ENCODE measurements around the gene GPSM3. TPM values are rescaled to one million over a fixed set of nuclear protein-coding genes. Genes with fewer than 3 reads are reported as not detected.

The GPSM3 gene
- polyA plus RNA-seq, 1 experiment = 13.3 TPM

- H3K36me3 ChIP-seq (ENCODE audit: control insufficient read depth, insufficient read depth, low read length) = no peaks in the 10 kb centered on the region
- ChIA-PET CTCF (no interaction called here), POLR2A (no interaction called here)
- H3K4me3 ChIP-seq (ENCODE audit: low read depth, low read length) = no peak overlapping the region
- no peak for DNase-seq (ENCODE audit: low read depth)
- no peak for TF ChIP-seq CTCF (IDR thresholded peaks at IDR 0.05; ENCODE audit: insufficient read depth, low read depth, low read length)
- H3K27me3 ChIP-seq (ENCODE audit: control insufficient read depth, insufficient read depth, low read length) = no peaks in the 10 kb centered on the region; the same call in 1 of the 2 replicates
Measured at GRCh38 chr6:32224696-32225095, 32.3 kb upstream of the GPSM3 start.

GRCh38 chr6:32223258-32224235 lies 31.1 kb upstream of the GPSM3 start, which contains the start of gene NOTCH4:
NOTCH4 (minus strand) TSS chr6:32224067; CDS start chr6:32223928, 139 bp downstream.
- ChIA-PET CTCF (interaction anchor here (0.6 kb wide), 1 partner anchor 140 kb away, joined by 3 read pairs; no protein-coding TSS in a partner anchor), POLR2A (no interaction called here)
- H3K27me3 ChIP-seq (ENCODE audit: control insufficient read depth, insufficient read depth, low read length) = peaks cover 5% of the 10 kb centered on the region; the same call in 1 of the 2 replicates
- H3K36me3 ChIP-seq (ENCODE audit: control insufficient read depth, insufficient read depth, low read length) = no peaks in the 10 kb centered on the region
- no peak within 1 kb of the TSS for H3K4me3 ChIP-seq (ENCODE audit: low read depth, low read length)
- TF ChIP-seq CTCF (IDR thresholded peaks at IDR 0.05; ENCODE audit: insufficient read depth, low read depth, low read length) = no peak
- no peak for DNase-seq (ENCODE audit: low read depth)

- ChIA-PET POLR2A (no interaction called here), CTCF (interaction anchor here (0.6 kb wide), 1 partner anchor 139 kb away, joined by 3 read pairs; no protein-coding TSS in a partner anchor)
- no peak for DNase-seq (ENCODE audit: low read depth)
- Histone ChIP-seq H3K27me3 (ENCODE audit: control insufficient read depth, insufficient read depth, low read length) (peaks cover 8% of the 10 kb centered on the region; the same call in 1 of the 2 replicates), H3K4me3 (ENCODE audit: low read depth, low read length) (no peak overlapping the region), H3K36me3 (ENCODE audit: control insufficient read depth, insufficient read depth, low read length) (no peaks in the 10 kb centered on the region)
- TF ChIP-seq CTCF (IDR thresholded peaks at IDR 0.05; ENCODE audit: insufficient read depth, low read depth, low read length) = no peak
Measured at GRCh38 chr6:32222333-32223230, 30.1 kb upstream of the GPSM3 start.

DNA sequence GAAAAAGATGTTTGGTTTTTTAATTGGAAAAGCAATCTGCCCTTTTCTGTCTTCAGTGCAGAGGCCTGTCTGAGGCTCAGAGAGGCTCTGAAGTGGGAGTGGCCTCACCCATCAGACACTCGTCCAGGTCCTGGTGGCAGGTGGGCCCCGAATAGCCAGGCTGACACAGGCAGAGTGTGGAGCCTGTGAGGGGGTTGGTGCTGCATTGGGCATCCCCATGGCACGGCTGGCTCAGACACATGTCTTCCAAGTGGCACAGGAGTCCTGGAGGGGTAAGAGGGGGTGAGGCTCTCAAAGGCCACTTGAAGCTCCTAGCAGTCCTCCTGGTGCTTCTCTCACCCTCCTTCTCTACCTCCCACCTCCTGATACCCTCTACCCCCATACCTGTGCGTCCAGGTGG lies 27.6 kb upstream of the GPSM3 start:
- POLR2A ChIA-PET = no interaction called here
- Histone ChIP-seq H3K27me3 (ENCODE audit: control insufficient read depth, insufficient read depth, low read length) (peaks cover 12% of the 10 kb centered on the region), H3K4me3 (ENCODE audit: low read depth, low read length) (no peak overlapping the region), H3K36me3 (ENCODE audit: control insufficient read depth, insufficient read depth, low read length) (no peaks in the 10 kb centered on the region)
- no peak for TF ChIP-seq CTCF (IDR thresholded peaks at IDR 0.05; ENCODE audit: insufficient read depth, low read depth, low read length)
- CTCF ChIA-PET = no interaction called here
- DNase-seq (ENCODE audit: low read depth) = no peak

All from BJ (cell line).